Activated T-cell treated with anti-CD3 and anti-CD28 coated beads, Interleukin-2, amount 50 U/mL, for 4 hours (primary cell): ENCODE results near the gene LNX2. TPM values are rescaled to one million over a fixed set of nuclear protein-coding genes. Genes with fewer than 3 reads are reported as not detected.

Source experiments
- ATAC-seq, 2 donors: fragments of 200-7000 bp; cut with Tn5 transposase; one replicate each; pipeline ENCODE4 v1.10.0; 2021
- DNase-seq: peaks from one replicate; pipeline ENCODE4 v3.0.0-alpha.2; 2020
- H3K27me3 Mint-ChIP-seq: one replicate; pipeline ENCODE4 v1.8.0; 2021; ENCODE audit warnings: low read depth, mixed read lengths
- H3K36me3 Mint-ChIP-seq: one replicate; pipeline ENCODE4 v1.8.0; 2022; ENCODE audit warnings: mixed read lengths; ENCODE audit not compliant: insufficient read depth
- H3K4me1 Mint-ChIP-seq: one replicate; pipeline ENCODE4 v1.8.0; 2021; ENCODE audit warnings: low read depth, mixed read lengths
- H3K4me3 Mint-ChIP-seq: one replicate; pipeline ENCODE4 v1.8.0; 2021; ENCODE audit warnings: mild to moderate bottlenecking, moderate library complexity, mixed read lengths
- H3K9me3 Mint-ChIP-seq: one replicate; pipeline ENCODE4 v1.8.0; 2021; ENCODE audit warnings: mixed read lengths
- total RNA-seq, 3 donors: library from RNA; stranded (reverse); gene quantifications; one replicate each; pipeline ENCODE4 v1.2.1, GENCODE V29; 2021

LNX2 gene
- total RNA-seq, 3 donors from 2014 or later = 2.8 to 3.4 (median 2.8) TPM

- Mint-ChIP-seq H3K4me1 (no peaks in the 10 kb centered on the region), H3K4me3 (no peak overlapping the region)
- ATAC-seq = no peak
Measured at GRCh38 chr13:27508802-27509201, 111.5 kb downstream of the LNX2 start.

GRCh38 chr13:27505792-27506191, 114.5 kb downstream of the LNX2 start:
- Mint-ChIP-seq H3K27me3 (peaks cover 5% of the 10 kb centered on the region), H3K4me3 (no peak overlapping the region)
- ATAC-seq = no peak

More at GRCh38 chr13:27508802-27509201, 111.5 kb downstream of the LNX2 start:
- no peaks in the 10 kb centered on the region for H3K9me3 Mint-ChIP-seq
- H3K27me3 Mint-ChIP-seq = peaks cover 6% of the 10 kb centered on the region
- DNase-seq = no peak
- no peaks in the 10 kb centered on the region for H3K36me3 Mint-ChIP-seq

GRCh38 chr13:27504868-27505194, 115.5 kb downstream of the LNX2 start:
- H3K4me1 Mint-ChIP-seq = no peaks in the 10 kb centered on the region
- peaks cover 7% of the 10 kb centered on the region for H3K27me3 Mint-ChIP-seq
- no peaks in the 10 kb centered on the region for H3K36me3 Mint-ChIP-seq
- DNase-seq (no peak), ATAC-seq (no peak)
- no peaks in the 10 kb centered on the region for H3K9me3 Mint-ChIP-seq
- H3K4me3 Mint-ChIP-seq = no peak overlapping the region

More at GRCh38 chr13:27505792-27506191, 114.5 kb downstream of the LNX2 start:
- Mint-ChIP-seq H3K4me1 (no peaks in the 10 kb centered on the region), H3K36me3 (no peaks in the 10 kb centered on the region), H3K9me3 (no peaks in the 10 kb centered on the region)
- no peak for DNase-seq

GRCh38 chr13:27504128-27504867, 116.0 kb downstream of the LNX2 start:
- Mint-ChIP-seq H3K4me3 (no peak overlapping the region), H3K4me1 (no peaks in the 10 kb centered on the region), H3K27me3 (peaks cover 6% of the 10 kb centered on the region), H3K36me3 (no peaks in the 10 kb centered on the region), H3K9me3 (no peaks in the 10 kb centered on the region)
- ATAC-seq (no peak), DNase-seq (no peak)

- ATAC-seq = no peak
- H3K27me3 Mint-ChIP-seq = peaks cover 4% of the 10 kb centered on the region
- H3K4me1 Mint-ChIP-seq = no peaks in the 10 kb centered on the region
- no peak overlapping the region for H3K4me3 Mint-ChIP-seq
- DNase-seq = no peak
- H3K9me3 Mint-ChIP-seq = no peaks in the 10 kb centered on the region
- no peaks in the 10 kb centered on the region for H3K36me3 Mint-ChIP-seq
Measured at GRCh38 chr13:27500806-27501534, 119.4 kb downstream of the LNX2 start.

GRCh38 chr13:27497563-27498230, 122.6 kb downstream of the LNX2 start:
- DNase-seq (no peak), ATAC-seq (no peak)
- Mint-ChIP-seq H3K27me3 (peaks cover 4% of the 10 kb centered on the region), H3K4me3 (no peak overlapping the region), H3K36me3 (no peaks in the 10 kb centered on the region), H3K9me3 (no peaks in the 10 kb centered on the region), H3K4me1 (no peaks in the 10 kb centered on the region)

GRCh38 chr13:27496536-27497273, 123.6 kb downstream of the LNX2 start:
- Mint-ChIP-seq H3K9me3 (no peaks in the 10 kb centered on the region), H3K36me3 (no peaks in the 10 kb centered on the region), H3K4me1 (no peaks in the 10 kb centered on the region), H3K27me3 (peaks cover 4% of the 10 kb centered on the region), H3K4me3 (no peak overlapping the region)
- DNase-seq (no peak), ATAC-seq (no peak)

- no peaks in the 10 kb centered on the region for H3K4me1 Mint-ChIP-seq
- DNase-seq = no peak
Measured at GRCh38 chr13:27496006-27496405, 124.3 kb downstream of the LNX2 start.

More at GRCh38 chr13:27496006-27496405, 124.3 kb downstream of the LNX2 start:
- no peaks in the 10 kb centered on the region for H3K36me3 Mint-ChIP-seq
- H3K4me3 Mint-ChIP-seq = no peak overlapping the region
- no peak for ATAC-seq
- H3K9me3 Mint-ChIP-seq = no peaks in the 10 kb centered on the region
- H3K27me3 Mint-ChIP-seq = peaks cover 4% of the 10 kb centered on the region

Other genes with a start within 250 kb of the LNX2 start
- gene GTF3A, start 195.9 kb downstream of the LNX2 start, total RNA-seq = 100 to 1,000 TPM; 203 to 279 (median 246) TPM
- gene MTIF3, start 170.0 kb downstream of the LNX2 start, total RNA-seq = 10 to 100 TPM; 19.8 to 28.2 (median 21.2) TPM
- gene POLR1D, start 1.4 kb upstream of the LNX2 start, total RNA-seq = 100 to 1,000 TPM; 129 to 146 (median 135) TPM
- not detected for gene GSX1, start 172.0 kb upstream of the LNX2 start, total RNA-seq